ENCODE results near the gene ERC1.
A peak's percentile ranks its signal among the peaks of the same experiment; 100 is the strongest.

ERC1 gene

DNA sequence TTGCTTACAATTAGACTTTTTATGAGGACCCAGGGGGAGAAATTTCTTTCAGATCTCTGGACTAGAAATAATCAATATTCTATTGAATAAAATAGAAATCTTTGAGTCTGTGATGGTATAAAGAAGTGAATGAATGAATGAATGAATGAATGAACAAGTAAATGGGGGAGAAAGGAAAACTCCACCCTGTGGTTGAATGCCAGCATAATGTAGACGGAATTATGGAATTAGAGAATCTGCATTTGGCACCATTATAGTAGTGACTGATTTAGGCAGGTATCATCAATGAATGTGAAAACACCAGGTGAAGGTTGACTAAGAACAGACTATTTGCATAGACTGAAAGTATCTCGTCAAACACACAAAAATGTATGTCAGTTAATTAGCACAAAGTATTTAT lies 468.3 kb downstream of the ERC1 start:
- no peak for DNase-seq

GRCh38 chr12:1463073-1463905 lies 472.3 kb downstream of the ERC1 start:
- no peak for DNase-seq

- no peak for DNase-seq
Measured at GRCh38 chr12:1464925-1465324, 473.9 kb downstream of the ERC1 start.

DNA sequence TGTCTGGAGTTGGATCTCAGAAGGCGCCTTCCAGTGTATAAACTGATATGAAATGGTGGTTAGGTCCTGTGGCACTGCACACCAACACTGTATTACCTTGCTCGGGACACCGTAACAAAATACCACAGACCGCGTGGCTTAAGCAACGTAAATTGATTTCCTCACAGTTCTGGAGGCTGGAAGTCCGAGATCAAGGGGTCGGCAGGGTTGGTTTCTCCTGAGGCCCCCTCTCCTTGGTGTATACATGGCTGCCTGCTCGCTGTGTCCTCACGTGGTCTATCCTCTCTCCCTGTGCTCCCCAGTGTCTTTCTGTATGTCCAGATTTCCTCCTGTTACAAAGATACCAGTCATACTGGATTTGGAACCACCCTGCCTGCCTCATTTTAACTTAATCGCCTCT lies 475.0 kb downstream of the ERC1 start:
- DNase-seq, result no peak

DNA sequence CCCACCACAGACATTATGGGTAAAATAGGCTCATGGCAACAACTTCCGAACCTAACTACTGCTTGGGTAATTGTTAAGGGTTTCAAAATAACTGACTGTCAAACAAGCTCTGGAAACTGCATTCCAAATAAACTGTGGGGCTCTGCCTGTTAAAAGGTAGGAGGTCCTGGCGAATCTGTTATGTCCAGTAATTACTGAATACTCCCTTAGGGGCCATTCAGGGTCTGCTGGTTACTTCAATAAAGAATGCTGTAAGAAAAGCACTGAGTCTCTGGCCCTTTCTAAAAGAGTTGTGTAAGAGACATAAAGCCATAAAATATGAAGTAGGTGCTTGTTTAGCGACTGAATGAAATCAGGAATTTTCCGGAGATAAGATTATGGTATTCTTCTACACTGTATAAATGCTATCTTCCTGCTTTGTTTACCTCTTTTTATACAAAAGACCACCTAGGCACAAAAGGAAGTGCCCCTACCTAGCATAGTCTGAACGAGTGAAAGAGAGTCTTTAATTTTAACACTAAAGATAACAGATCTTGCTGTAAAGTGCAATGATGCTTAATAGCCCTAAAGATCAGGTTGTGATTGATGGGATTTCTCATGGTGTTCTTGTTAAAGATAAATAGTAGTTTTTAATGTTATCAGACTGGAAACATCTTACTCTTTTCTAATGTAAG lies 475.6 kb downstream of the ERC1 start:
- DNase-seq, result no peak

- DNase-seq, result no peak
Measured at GRCh38 chr12:1467710-1468109, 476.7 kb downstream of the ERC1 start.

DNA sequence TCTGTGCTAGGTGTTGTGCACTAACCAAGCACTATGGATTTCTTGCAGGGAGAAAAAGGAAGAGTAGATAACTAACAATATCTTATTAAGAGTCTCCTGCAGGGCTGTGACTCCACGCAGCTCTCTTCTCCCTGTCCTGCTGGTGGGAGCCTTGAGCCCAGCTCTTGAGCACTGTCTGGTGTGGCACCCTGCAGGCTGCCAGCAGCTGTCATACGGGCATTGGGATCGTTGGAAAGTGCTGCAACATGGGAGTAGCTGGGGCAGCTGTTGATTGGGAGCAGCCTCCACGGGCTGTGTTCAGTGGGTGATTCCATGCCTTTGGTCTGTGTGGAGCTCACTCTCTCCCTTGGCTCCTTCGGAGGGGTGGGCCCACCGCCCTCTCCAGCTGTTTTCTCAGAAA lies 478.0 kb downstream of the ERC1 start:
- no peak for DNase-seq

DNA sequence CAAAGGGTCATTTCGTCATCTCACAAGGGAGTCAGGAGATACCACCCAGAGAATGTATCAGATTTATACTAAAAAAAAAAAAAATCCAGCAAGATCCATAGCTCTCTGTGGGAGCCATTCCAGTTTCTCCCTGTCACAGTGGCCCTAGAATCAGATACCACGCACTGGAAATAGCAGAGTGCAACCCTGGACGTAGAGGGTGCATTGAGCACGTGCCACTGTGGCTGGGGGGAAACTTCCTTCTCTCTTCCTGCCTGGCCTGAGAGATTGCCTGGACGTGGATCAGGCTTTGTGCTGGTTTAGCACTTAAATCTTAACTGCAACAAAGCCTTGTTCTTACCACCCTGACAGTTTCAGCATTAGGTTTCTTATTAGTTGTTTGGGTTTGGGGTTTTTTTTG lies 479.0 kb downstream of the ERC1 start:
- DNase-seq, result no peak

- no peak for DNase-seq
Measured at GRCh38 chr12:1471224-1471623, 480.2 kb downstream of the ERC1 start.

DNA sequence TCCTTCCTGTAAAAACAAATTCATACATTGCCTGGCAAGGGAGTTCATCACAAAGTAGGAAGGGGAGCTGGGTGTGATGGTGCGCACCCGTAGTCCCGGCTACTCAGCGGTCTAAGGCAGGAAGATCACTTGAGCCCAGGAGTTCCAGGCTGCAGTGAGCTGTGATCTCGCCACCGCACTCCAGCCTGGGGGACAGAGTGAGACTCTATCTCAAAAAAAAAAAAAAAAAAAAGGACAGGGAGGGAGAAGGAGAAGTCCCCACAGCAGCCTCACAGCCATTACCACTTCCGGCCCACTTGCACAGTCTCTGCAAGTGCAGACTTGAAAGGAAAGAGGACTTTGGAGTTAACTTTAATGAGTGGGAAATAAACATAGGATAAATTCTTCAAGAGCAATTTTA lies 482.4 kb downstream of the ERC1 start:
- peak in 2 of 5 experiments; percentile 24 to 74 for DNase-seq

DNA sequence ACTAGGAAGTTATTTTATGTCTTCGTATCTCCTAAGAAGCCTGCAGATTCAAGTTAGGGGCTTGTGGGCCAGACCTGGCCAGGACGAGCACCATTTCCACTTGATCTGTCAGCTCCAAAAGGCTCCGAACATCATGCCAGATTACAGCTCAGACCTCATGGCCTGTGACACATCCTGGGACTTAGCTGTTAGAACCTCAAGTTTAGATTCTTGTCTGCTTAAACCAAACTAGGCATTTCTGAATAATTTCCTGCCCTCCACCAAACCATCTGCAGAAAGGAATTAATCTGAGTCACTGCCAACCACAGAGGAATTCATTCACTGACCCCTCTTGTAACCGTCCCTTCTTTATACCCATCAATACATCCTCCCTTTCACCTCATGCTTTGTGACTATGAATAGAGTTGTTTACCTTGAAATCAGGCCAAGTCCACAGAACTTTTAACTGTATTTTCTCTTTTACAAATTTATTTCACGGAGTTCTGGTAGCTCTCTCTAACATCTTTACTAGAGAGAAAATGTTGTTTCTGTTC lies 483.1 kb downstream of the ERC1 start:
- peak in 1 of 5 experiments; percentile 91 for DNase-seq

- DNase-seq, result no peak
Measured at GRCh38 chr12:1474574-1475153, 483.6 kb downstream of the ERC1 start.

DNA sequence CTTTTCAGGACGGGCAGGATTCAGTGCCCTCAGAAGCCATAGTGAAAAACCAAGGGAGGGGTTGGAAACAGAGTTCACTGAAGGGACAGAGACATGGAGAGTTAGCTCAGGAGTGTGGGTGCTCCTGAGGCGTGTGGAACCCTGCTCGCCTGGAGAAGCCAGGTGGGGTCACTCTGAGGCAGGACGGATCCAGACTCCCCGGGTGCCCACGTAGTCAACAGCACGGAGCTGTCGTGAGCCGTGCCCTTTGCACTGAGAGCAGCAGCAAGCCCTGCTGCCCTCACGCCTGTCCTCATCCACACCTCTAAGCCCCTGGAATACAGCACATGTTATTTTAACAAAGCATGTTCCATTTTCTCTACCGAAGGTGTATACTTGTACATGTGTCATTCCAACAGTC lies 488.6 kb downstream of the ERC1 start:
- no peak for DNase-seq

- no peak for DNase-seq
Measured at GRCh38 chr12:1481326-1481725, 490.3 kb downstream of the ERC1 start.

DNA sequence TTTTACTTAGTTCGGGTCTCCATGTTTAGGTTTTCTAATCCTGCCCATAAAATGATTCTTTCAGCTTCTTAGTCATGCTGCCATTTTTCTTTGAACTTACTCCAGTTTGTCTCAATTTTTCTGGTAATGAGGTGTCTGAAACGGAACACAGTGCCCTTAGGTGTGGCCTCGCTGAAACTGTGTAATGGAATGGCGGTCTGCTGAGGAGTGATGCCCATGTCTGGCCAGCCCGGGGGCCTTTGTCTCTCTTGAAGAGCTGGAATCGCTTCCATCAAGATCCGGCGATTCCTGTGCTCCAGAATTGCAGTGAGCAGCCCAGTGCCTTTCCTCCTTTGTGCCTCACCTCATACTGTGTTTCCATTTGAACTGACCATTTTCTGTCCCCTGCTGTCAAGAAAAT lies 490.9 kb downstream of the ERC1 start:
- DNase-seq, result no peak

- DNase-seq, result peak in 1 of 5 experiments; percentile 59
Measured at GRCh38 chr12:1488908-1489381, 497.9 kb downstream of the ERC1 start.

DNA sequence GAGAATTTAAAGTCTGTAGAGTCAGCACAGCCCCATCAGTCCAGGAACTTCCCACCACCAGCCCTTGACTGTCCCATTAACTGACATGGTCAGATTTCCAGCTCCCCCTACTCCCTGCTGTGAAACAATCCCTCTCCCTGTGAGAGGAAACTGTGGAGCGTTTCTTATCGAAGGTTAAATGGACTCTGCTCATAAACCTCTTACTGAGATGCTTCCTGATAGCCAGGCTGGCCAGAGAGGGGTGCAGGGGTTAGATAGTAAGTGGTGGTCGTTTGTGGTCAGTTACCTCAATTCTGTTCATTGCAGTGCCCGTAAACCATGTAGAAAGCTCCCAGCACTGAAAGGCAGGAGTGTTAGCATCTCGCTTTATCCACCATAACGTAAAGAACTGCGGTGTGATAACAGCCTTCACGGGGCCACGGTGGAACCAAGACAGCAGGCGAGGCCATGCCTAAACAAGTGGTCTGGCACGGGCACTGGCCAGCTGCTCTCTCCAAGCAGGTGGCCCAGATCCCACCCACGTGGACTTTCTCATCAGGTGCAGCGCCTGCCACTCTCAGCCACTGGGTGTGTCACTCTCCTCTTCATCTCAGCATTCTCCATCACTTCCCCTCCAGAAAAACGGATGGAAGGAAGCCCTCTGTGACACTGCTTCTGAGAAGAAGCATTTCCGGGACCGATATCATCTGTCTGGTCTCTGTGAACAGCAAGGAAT lies 501.1 kb downstream of the ERC1 start:
- no peak for DNase-seq

DNA sequence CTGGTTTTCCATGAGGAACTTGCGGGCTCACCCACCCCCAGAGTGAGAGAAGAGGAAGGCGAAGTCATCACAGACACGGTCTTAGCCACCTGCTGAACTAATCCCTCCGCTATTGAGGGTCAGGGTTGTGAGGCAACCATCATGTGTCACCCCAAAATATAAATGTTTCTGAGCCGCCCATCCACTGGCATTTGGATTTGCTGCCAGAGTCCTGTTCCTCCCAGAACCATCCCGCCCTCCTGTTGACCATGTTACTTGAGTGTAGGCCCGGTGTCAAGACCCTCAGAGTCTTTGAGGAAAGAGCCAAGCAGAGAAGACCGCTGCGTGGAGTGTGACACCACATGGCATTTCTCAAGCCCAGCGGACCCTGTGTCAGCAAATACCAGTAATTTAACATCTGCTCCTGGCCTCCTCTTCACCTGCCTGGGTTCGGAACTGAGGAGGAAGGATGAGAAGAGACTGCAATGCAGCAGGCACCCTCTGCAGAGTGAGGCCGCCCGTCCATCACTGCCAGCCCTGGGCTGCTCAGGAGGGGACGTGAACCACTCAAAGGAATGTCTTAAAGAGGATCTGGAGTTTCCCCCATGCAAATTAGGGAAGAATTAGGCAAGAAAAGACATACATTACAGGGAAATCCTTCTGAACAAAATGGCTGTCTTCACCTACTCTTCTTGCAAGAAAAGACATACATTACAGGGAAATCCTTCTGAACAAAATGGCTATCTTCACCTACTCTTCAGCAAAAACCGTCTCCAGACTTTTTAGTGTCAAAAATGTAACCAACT lies 502.9 kb downstream of the ERC1 start:
- no peak for DNase-seq

GRCh38 chr12:1494856-1495255 lies 503.8 kb downstream of the ERC1 start:
- DNase-seq, result no peak

DNA sequence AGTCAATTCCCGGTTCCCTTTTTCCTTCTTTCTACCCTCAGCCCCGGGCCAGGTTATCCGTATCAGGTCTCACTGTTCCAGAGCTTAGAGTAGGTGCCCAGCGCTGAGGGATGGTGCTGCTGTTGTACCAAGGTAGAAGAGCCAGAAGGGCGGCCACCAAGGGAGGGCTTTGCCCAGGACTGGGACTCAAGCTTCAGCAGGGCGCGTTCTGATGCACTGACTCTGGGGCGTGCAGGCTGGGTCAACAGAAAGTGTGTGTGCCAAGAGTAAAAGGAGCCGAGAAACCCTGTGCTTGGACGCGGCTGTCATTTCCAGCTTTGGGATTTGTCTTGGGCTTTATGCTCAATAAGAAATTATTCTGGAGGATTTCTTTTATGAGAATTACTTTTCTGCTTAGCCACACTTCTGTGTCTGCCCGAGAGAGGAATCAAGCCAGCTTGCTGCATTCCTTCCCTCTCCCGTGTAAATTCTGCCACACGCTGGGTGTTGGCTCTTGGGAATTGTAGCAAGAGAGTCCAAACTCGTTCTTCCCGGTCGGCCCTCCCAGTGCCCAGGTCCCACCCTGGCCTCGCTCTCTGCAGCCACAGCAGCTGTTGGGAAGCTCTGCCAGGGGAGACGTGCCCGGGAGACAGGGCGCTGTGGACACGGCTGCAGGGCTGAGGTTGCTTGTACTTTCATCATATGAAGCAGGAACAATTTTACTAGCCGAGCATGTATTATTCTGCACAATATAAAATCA lies 505.3 kb downstream of the ERC1 start:
- no peak for DNase-seq

DNA sequence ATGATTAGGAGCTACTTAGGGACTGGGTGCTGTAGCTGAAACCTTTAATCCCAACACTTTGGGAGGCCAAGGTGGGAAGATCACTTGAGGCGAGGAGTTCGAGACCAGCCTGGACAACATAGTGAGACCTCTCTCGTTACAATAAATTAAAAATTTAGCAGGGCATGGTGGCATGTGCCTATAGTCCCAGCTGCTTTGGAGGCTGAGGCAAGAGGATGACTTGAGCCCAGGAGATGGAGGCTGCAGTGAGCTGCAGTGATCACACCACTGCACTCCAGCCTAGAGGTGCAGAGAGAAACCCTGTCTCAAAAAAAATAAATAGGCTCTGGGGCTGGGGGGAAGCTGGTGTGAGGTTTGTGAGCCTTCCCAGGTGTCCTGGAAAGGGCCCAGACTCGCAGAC lies 506.1 kb downstream of the ERC1 start:
- DNase-seq, result no peak
